RWPE2 (cell line): ENCODE measurements around the gene TTL.

Experiments
- ATAC-seq: fragments of 200-7000 bp; cut with Tn5 transposase; 3 replicates; pipeline ENCODE4 v1.9.1; 2021; ENCODE audit warnings: low read depth
- DNase-seq: peaks from one replicate; pipeline ENCODE4 v3.0.0-alpha.2; 2020; ENCODE audit warnings: low spot score
- H3K27ac ChIP-seq: fragments of 450-650 bp; 2 replicates; pipeline ENCODE4 v1.5.1; 2017; ENCODE audit warnings: mild to moderate bottlenecking; ENCODE audit not compliant: poor library complexity, severe bottlenecking
- H3K27me3 ChIP-seq: fragments of 250-450 bp; sonication (Bioruptor Pico); 2 replicates; pipeline ENCODE4 v1.5.1; 2021; ENCODE audit warnings: mild to moderate bottlenecking, moderate library complexity; ENCODE audit not compliant: insufficient read depth, poor library complexity, severe bottlenecking
- H3K36me3 ChIP-seq: fragments of 250-450 bp; sonication (Bioruptor Pico); 2 replicates; pipeline ENCODE4 v1.5.1; 2020; ENCODE audit warnings: low read depth, mild to moderate bottlenecking, moderate library complexity
- H3K4me1 ChIP-seq: fragments of 250-450 bp; sonication (Bioruptor Pico); 2 replicates; pipeline ENCODE4 v1.5.1; 2021; ENCODE audit warnings: mild to moderate bottlenecking, moderate library complexity; ENCODE audit not compliant: insufficient read depth, poor library complexity, severe bottlenecking
- H3K4me3 ChIP-seq: fragments of 250-450 bp; sonication (Bioruptor Pico); 2 replicates; pipeline ENCODE4 v1.5.1; 2021; ENCODE audit warnings: mild to moderate bottlenecking, moderate library complexity; ENCODE audit not compliant: severe bottlenecking
- H3K9me3 ChIP-seq: fragments of 250-450 bp; sonication (Bioruptor Pico); 2 replicates; pipeline ENCODE4 v1.5.1; 2021; ENCODE audit warnings: mild to moderate bottlenecking, moderate library complexity; ENCODE audit not compliant: severe bottlenecking
- TF ChIP-seq, protein P1 (sequence below): fragments of 450-650 bp; IDR thresholded peaks from one replicate; pipeline ENCODE4 v1.5.1; 2017; ENCODE audit warnings: mild to moderate bottlenecking, moderate library complexity; ENCODE audit not compliant: poor library complexity, severe bottlenecking

Gene TTL

GRCh38 chr2:112577756-112578155 lies 95.8 kb downstream of the TTL start:
- DNase-seq (no peak), ATAC-seq (no peak)
- no peaks in the 10 kb centered on the region for H3K27me3 ChIP-seq
- peaks cover 50% of the 10 kb centered on the region for H3K36me3 ChIP-seq
- no peak overlapping the region for H3K27ac ChIP-seq
- H3K4me3 ChIP-seq: no peak overlapping the region
- TF ChIP-seq, protein P1, sequence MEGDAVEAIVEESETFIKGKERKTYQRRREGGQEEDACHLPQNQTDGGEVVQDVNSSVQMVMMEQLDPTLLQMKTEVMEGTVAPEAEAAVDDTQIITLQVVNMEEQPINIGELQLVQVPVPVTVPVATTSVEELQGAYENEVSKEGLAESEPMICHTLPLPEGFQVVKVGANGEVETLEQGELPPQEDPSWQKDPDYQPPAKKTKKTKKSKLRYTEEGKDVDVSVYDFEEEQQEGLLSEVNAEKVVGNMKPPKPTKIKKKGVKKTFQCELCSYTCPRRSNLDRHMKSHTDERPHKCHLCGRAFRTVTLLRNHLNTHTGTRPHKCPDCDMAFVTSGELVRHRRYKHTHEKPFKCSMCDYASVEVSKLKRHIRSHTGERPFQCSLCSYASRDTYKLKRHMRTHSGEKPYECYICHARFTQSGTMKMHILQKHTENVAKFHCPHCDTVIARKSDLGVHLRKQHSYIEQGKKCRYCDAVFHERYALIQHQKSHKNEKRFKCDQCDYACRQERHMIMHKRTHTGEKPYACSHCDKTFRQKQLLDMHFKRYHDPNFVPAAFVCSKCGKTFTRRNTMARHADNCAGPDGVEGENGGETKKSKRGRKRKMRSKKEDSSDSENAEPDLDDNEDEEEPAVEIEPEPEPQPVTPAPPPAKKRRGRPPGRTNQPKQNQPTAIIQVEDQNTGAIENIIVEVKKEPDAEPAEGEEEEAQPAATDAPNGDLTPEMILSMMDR: no peak
- H3K4me1 ChIP-seq: no peaks in the 10 kb centered on the region
- H3K9me3 ChIP-seq: no peaks in the 10 kb centered on the region

DNA sequence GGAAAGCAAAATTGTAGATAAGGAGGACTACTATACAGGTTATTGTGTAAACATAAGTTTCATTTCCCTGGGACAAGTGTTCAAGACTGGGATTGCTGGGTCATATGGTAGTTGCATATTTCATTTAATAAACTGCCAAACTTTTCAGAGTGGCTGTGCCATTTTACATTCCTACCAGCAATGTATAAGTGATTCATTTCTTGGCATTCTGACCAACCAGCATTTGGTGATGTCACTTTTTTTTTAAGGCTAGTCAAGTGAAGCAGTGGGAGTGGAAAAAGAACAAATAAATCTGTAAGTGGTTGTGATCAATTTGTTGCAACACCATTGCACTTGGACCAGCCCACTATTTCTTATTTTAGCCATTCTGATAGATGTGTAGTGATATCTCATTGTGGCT lies 97.3 kb downstream of the TTL start:
- H3K9me3 ChIP-seq: no peaks in the 10 kb centered on the region
- TF ChIP-seq, protein P1: no peak
- no peaks in the 10 kb centered on the region for H3K27me3 ChIP-seq
- no peaks in the 10 kb centered on the region for H3K4me1 ChIP-seq
- no peak overlapping the region for H3K4me3 ChIP-seq
- ATAC-seq (peak; percentile 44; the same call in 2 of the 3 replicates), DNase-seq (no peak)
- H3K27ac ChIP-seq: no peak overlapping the region
- peaks cover 35% of the 10 kb centered on the region for H3K36me3 ChIP-seq

- Histone ChIP-seq H3K27me3 (no peaks in the 10 kb centered on the region), H3K27ac (no peak overlapping the region), H3K9me3 (no peaks in the 10 kb centered on the region), H3K4me3 (no peak overlapping the region), H3K36me3 (peaks cover 29% of the 10 kb centered on the region), H3K4me1 (no peaks in the 10 kb centered on the region)
- DNase-seq (no peak), ATAC-seq (no peak)
- TF ChIP-seq, protein P1: no peak
These were observed 98.1 kb downstream of the TTL start for GRCh38 chr2:112580084-112580483.

GRCh38 chr2:112582314-112582746 lies 100.4 kb downstream of the TTL start:
- no peaks in the 10 kb centered on the region for H3K9me3 ChIP-seq
- no peaks in the 10 kb centered on the region for H3K27me3 ChIP-seq
- H3K27ac ChIP-seq: no peak overlapping the region
- no peak for DNase-seq
- H3K4me1 ChIP-seq: no peaks in the 10 kb centered on the region
- H3K36me3 ChIP-seq: peaks cover 14% of the 10 kb centered on the region; the same call in 1 of the 2 replicates
- TF ChIP-seq, protein P1: peak; percentile 81
- peak; percentile 1; the same call in 1 of the 3 replicates for ATAC-seq
- H3K4me3 ChIP-seq: no peak overlapping the region

DNA sequence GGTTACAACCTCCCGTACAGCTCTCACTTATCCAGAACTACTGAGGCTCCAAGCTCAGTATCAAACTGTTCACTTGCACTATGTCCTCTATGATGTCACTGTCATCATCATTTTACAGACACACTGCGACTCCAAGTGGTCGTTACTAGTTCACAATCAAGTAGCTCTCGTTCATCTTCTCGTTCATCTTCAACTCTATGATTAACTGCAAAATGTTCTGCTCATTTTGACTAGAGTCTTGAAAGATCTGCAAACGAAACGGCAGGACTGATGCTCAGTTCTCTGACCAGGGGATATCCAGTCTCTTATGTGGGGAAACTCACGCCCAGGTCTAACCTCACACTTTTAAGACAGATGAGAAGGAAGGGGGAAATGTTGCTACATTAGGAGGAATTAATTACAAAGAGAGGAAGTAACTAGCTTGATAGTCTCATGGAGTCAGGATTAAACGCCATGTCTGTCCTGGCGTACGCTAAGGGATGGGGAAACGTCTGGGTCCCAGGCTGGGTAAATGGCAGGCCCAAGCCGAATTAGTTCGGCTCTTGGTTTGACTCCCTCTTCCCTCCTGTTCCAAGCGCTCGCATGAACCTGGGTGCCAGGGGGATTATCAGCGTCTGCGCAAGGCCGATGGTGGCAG lies 101.7 kb downstream of the TTL start:
- TF ChIP-seq, protein P1: peak; percentile 10
- Histone ChIP-seq H3K4me1 (no peaks in the 10 kb centered on the region), H3K27me3 (no peaks in the 10 kb centered on the region), H3K36me3 (peaks cover 6% of the 10 kb centered on the region; the same call in 1 of the 2 replicates), H3K27ac (peak overlapping the region; percentile 78), H3K9me3 (no peaks in the 10 kb centered on the region), H3K4me3 (peak overlapping the region; percentile 65)
- ATAC-seq: no peak
- no peak for DNase-seq
